ENCODE results near the gene RNASE8. TPM values are rescaled to one million over a fixed set of nuclear protein-coding genes. Genes with fewer than 3 reads are reported as not detected.

The RNASE8 gene
- total RNA-seq, 2 experiments from 2014 or later = not detected

DNA sequence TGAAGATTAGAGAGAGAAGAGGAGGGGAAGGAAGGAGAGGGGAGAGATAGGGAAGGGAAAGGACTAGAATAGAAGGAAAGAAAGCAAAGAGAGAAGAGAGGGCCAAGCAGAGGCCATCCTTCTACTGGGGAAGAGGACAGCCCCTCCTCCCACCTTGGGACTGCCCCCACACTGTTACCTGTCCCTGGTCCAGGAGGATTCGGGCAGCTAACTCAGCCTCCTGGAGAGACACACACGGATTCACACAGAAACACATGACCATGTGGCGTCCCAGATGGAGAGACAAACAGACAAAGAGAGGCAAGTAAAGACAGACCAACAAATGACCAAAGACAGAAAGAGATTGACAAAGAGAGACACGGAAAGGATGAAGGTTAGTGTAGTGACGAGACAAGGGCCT is 34.9 kb upstream of the RNASE8 start:
- H3K4me3 Mint-ChIP-seq = no peak overlapping the region
- H3K9me3 Mint-ChIP-seq = no peaks in the 10 kb centered on the region
- H3K27me3 Mint-ChIP-seq (ENCODE audit: low read depth) = no peaks in the 10 kb centered on the region
- no peak for DNase-seq
- intact Hi-C loops (cut with micrococcal nuclease) = no loop called here
- H3K4me1 Mint-ChIP-seq (ENCODE audit: low read depth) = peaks cover 10% of the 10 kb centered on the region
- CTCF ChIA-PET = interaction anchor here (0.9 to 1.9 kb wide), 3 partner anchors 17 to 73 kb away, joined by 3 to 15 read pairs (median 4); no protein-coding TSS in a partner anchor
- no peak overlapping the region for H3K27ac Mint-ChIP-seq
- no peaks in the 10 kb centered on the region for H3K36me3 Mint-ChIP-seq (ENCODE audit: low read depth)

DNA sequence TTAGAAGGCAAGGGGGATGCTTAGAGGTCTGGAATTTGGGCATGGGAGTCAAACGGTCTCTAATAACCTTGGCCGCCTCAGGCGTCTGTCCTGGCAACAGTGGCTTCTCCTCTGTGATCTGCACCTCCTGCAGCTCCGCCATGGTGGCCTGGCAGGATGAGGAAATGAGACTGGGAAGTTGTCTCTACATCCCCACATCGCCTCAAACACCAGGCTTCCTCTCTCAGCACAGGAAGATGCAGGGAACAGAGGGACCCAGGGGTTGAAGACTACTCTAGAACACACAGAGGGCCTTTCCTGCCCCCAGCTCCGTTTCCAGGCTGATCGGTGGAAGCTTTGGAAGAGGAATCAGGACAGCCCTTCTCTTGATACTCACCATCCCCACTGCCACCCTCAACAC is 34.4 kb upstream of the RNASE8 start:
- Mint-ChIP-seq H3K27ac (no peak overlapping the region), H3K27me3 (ENCODE audit: low read depth) (no peaks in the 10 kb centered on the region), H3K4me1 (ENCODE audit: low read depth) (peaks cover 10% of the 10 kb centered on the region), H3K9me3 (no peaks in the 10 kb centered on the region), H3K36me3 (ENCODE audit: low read depth) (no peaks in the 10 kb centered on the region), H3K4me3 (no peak overlapping the region)
- CTCF ChIA-PET = interaction anchor here (0.9 to 2.2 kb wide), 4 partner anchors 8 to 73 kb away, joined by 3 to 21 read pairs (median 10); no protein-coding TSS in a partner anchor
- intact Hi-C loops (cut with micrococcal nuclease) = no loop called here
- DNase-seq = no peak

DNA sequence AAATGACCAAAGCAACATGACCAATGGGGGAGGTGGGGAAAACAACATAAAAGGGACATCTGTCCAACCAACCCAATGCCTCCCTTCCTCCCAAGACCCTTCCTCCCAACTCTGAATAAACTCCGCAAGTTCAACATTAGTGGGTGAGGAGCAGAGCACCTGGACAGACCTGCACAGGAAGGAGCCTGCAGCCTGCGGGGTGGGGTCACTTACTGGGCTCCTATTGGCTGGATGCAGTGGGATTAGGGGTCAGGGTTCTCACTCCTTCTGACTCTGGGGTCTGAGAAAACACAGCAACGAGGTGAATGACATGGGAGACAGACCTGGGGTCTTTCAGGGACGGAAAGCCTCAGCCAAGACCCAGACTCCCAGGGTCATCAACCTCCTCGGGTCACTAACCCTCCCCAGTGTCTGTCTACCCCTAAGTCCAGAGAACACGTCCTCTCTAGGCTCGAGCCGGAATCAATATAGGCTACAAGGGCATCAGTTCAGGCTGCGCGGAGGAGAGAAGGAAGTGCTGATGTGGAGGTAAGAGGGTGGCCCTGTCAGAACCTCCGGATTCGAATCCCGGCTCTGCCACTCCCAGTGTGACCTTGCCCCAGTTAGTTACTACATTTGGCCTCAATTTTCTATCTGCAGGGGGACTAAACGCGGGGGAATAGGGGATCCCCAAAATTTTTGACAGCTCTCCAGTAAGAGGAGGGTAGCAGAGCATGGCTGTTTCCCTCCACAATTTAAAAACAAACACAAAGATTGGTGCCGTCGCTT is 33.6 kb upstream of the RNASE8 start:
- Mint-ChIP-seq H3K27ac (no peak overlapping the region), H3K4me3 (peak overlapping the region; percentile 72), H3K27me3 (ENCODE audit: low read depth) (no peaks in the 10 kb centered on the region), H3K36me3 (ENCODE audit: low read depth) (no peaks in the 10 kb centered on the region), H3K9me3 (no peaks in the 10 kb centered on the region), H3K4me1 (ENCODE audit: low read depth) (peaks cover 10% of the 10 kb centered on the region)
- CTCF ChIA-PET = interaction anchor here (1.0 to 2.2 kb wide), 5 partner anchors 9 to 80 kb away, joined by 4 to 21 read pairs (median 7); no protein-coding TSS in a partner anchor
- DNase-seq = peak; percentile 37
- intact Hi-C loops (cut with micrococcal nuclease) = no loop called here

DNA sequence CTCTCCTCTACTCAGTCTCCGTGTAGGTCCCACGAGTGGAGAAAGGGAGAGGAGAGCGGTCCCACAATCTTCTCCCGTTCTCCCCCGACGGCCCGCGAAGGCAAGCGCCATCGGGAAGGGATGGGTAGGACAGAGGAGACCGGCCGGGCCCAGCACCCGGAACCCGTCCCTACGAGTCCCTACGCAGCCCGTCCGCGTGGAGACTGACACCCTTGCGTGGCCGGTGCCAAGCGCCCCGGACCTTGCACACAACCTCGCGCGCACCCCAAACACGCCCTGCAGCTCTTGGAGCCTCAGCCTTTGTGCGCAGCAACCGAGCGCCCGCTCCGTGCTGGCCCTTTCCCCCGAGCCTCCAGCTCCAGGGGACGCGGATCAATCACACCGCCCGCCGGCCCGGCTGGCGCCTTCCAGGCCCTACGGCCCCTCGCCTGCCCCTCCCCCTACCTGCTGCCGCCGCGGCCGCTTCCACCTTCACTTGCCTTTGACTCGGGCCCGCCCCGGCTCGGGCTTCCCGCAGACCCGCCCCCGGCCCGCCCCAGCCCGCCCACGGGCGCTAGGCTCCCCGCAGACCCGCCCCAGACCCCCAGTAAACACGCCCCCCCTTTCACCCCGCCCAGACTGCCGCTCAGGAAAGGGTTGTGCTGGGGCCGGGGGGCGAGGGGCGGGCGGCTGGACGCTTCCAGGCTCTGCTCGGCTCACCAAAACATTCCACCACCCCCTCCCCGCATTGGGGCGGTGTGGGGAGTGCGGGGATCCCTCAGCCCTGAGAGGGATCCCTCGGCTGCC is 32.8 kb upstream of the RNASE8 start, which contains the start of gene NDRG2:
Gene NDRG2 (minus strand): TSS at position 477 of the 786 bp plus-strand sequence. CDS start 1,746 bp downstream, outside the sequence.
- intact Hi-C loops (cut with micrococcal nuclease) = loop anchor here (1.0 kb wide), 2 partner anchors 35 to 80 kb away; partner anchors contain the start of gene METTL17
- H3K27me3 Mint-ChIP-seq (ENCODE audit: low read depth) = no peaks in the 10 kb centered on the region
- CTCF ChIA-PET = interaction anchor here (1.0 to 2.2 kb wide), 3 partner anchors 10 to 79 kb away, joined by 4 to 21 read pairs (median 7); no protein-coding TSS in a partner anchor
- no peaks in the 10 kb centered on the region for H3K36me3 Mint-ChIP-seq (ENCODE audit: low read depth)
- H3K27ac Mint-ChIP-seq = no peak within 1 kb of the TSS
- peak; percentile 68 for DNase-seq
- peaks cover 10% of the 10 kb centered on the region for H3K4me1 Mint-ChIP-seq (ENCODE audit: low read depth)
- peak within 1 kb of the TSS; percentile 72 for H3K4me3 Mint-ChIP-seq
- no peaks in the 10 kb centered on the region for H3K9me3 Mint-ChIP-seq

DNA sequence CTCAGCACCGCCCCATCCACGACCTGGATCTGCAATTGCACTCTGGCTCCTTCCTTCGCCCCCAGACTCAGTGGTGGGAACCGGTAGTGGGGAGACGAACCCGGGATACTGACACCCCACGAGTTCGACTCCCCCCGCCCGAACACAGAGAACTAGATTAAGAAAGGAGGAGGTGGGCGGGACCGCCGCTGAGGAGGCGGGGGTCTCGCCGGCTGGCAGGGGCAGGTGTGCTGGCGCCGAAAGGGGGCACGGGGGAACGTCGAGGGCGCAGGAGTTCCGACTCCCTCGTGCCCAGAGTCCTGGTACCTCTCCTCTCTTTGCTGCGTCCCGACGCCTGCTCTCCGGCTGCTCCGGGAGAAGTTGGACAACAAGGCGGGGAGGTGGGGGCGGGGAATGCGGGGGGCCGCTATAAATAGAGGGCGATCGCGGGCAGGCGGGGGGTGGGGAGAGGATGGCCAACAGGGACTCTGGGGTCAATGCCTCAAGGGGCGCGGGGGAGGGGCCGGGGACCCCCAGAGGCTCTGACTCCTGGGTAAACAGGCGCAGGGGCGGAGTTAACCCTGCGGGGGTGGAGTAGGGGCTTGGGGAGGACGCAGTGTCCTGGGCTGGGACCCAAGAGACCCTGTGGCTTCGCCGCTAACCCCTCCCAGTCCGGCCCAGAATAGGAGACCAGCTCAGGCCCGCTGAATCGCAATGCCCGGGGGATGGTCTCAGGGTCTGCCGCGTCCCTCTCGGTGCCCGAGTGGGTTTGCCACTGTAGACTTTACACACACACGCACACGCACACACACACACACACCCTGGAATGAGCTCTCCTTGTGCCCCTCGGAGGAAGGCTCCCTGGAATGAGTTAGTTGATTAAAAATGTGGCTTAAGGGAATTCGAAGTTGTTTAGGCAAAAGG is 32.0 kb upstream of the RNASE8 start:
- intact Hi-C loops (cut with micrococcal nuclease) = loop anchor here (1.0 kb wide), 2 partner anchors 36 to 79 kb away; partner anchors contain the start of gene METTL17
- no peak overlapping the region for H3K27ac Mint-ChIP-seq

DNA sequence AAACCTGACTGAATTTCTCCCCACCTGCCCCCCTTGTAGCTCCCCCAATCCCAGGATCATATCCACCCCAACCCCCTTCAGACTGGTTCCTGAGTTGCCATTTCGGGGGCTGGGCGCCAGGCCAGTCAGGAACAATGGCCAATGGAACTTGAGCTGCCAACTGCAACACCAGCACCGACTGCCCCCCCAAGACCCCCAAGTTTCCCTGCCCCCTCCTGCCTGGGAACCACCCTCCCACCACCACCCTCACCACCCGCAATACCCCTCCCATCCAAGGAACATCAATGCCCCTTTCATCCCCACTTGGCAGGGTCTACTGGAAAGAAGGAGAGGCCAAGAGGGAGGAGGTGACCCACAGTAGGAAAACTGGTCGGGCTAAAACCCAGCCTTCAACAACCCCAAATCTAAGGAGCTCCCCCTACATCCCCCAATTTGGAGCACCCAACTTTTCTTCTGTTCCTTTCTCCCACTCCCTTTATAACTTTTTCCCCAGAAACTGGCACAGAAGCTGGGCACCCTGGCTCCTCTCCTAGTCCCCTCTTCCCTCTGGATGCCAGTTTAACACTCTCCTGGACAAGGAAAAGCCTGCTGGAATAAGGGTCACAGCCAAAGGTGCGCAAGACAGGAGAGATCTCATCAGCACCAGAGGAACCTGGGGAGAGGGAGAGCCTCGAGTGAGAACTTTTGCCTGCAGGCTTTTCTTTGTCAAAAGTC is 31.2 kb upstream of the RNASE8 start:
- CTCF ChIA-PET = interaction anchor here (1.0 to 2.3 kb wide), 6 partner anchors 12 to 79 kb away, joined by 3 to 7 read pairs (median 4); no protein-coding TSS in a partner anchor
- no peak for DNase-seq
- intact Hi-C loops (cut with micrococcal nuclease) = no loop called here
- Mint-ChIP-seq H3K4me3 (no peak overlapping the region), H3K27ac (no peak overlapping the region), H3K4me1 (ENCODE audit: low read depth) (peaks cover 10% of the 10 kb centered on the region), H3K36me3 (ENCODE audit: low read depth) (no peaks in the 10 kb centered on the region), H3K9me3 (no peaks in the 10 kb centered on the region), H3K27me3 (ENCODE audit: low read depth) (no peaks in the 10 kb centered on the region)

More for the DNA sequence above, 32.0 kb upstream of the RNASE8 start:
- Mint-ChIP-seq H3K27me3 (ENCODE audit: low read depth) (no peaks in the 10 kb centered on the region), H3K4me3 (peak overlapping the region; percentile 67), H3K4me1 (ENCODE audit: low read depth) (peaks cover 10% of the 10 kb centered on the region), H3K36me3 (ENCODE audit: low read depth) (no peaks in the 10 kb centered on the region), H3K9me3 (no peaks in the 10 kb centered on the region)
- no peak for DNase-seq
- CTCF ChIA-PET = interaction anchor here (1.0 to 1.7 kb wide), 4 partner anchors 11 to 77 kb away, joined by 3 to 7 read pairs (median 4); no protein-coding TSS in a partner anchor

DNA sequence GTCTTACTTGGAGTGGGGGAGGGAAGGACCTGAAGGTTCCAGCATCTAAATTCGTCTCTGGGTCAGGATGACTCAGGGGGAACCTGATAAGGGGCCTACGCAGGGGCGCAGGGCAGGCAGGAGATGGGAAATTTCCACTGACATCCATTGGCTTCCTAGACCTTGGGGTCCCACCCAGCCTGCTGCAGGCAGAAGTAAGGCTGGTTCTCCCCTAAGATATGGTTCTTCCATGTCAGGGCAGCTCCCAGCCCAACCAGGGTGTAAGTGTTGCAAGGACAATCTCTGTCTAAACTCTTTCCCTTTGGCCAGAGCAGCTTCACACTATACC is 30.7 kb upstream of the RNASE8 start:
- DNase-seq = no peak
- CTCF ChIA-PET = interaction anchor here (1.0 to 2.3 kb wide), 5 partner anchors 12 to 78 kb away, joined by 3 to 7 read pairs (median 4); no protein-coding TSS in a partner anchor
- Mint-ChIP-seq H3K4me1 (ENCODE audit: low read depth) (peaks cover 10% of the 10 kb centered on the region), H3K4me3 (no peak overlapping the region), H3K9me3 (no peaks in the 10 kb centered on the region), H3K36me3 (ENCODE audit: low read depth) (no peaks in the 10 kb centered on the region), H3K27me3 (ENCODE audit: low read depth) (no peaks in the 10 kb centered on the region), H3K27ac (no peak overlapping the region)
- intact Hi-C loops (cut with micrococcal nuclease) = no loop called here

DNA sequence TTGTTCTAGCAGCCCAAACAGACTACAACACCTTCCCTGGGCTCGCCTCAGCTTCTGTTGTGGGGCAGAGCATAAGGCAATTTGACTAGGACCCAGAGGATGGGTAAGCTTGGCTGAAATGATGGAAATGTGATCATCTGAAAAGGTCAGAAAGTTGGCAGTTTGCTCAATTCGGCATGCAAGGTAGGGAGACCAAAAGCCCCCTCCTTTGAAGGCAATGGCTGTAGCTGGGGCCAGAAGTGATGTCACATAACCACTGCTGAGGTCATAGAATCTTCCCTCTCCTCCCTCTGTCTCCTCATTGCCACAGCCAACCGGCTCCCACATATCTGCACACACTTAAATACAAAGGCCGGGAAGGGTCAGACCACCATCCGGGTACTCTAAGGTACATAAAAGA is 27.7 kb upstream of the RNASE8 start, which contains the start of gene TPPP2:
Gene TPPP2 (plus strand): TSS at position 301 of the 400 bp plus-strand sequence. CDS start 365 bp downstream, outside the sequence.
- no peaks in the 10 kb centered on the region for H3K4me1 Mint-ChIP-seq (ENCODE audit: low read depth)
- no peak for DNase-seq
- CTCF ChIA-PET = interaction anchor here (0.8 to 7.4 kb wide), 2 partner anchors 16 to 63 kb away, joined by 3 to 68 read pairs; no protein-coding TSS in a partner anchor
- intact Hi-C loops (cut with micrococcal nuclease) = no loop called here
- no peak within 1 kb of the TSS for H3K4me3 Mint-ChIP-seq
- no peaks in the 10 kb centered on the region for H3K36me3 Mint-ChIP-seq (ENCODE audit: low read depth)
- no peaks in the 10 kb centered on the region for H3K27me3 Mint-ChIP-seq (ENCODE audit: low read depth)
- H3K27ac Mint-ChIP-seq = no peak within 1 kb of the TSS
- H3K9me3 Mint-ChIP-seq = no peaks in the 10 kb centered on the region

DNA sequence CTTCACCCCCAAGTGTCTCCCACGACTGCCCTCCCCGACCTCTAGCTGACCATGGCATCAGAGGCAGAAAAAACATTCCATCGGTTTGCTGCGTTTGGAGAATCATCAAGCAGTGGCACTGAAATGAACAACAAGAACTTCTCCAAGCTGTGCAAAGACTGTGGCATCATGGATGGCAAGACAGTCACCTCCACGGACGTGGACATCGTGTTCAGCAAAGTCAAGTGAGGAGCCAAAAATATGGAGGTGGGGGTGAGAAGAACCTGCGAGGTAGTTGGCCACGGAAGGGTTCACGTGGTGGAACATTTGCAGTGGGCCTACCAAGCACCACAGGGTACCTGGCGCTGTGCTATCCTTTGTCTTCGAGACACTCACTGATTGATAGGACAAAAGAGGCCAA is 27.1 kb upstream of the RNASE8 start:
- CTCF ChIA-PET = interaction anchor here (0.8 to 7.4 kb wide), 2 partner anchors 17 to 62 kb away, joined by 3 to 68 read pairs; no protein-coding TSS in a partner anchor
- H3K9me3 Mint-ChIP-seq = no peaks in the 10 kb centered on the region
- no peak overlapping the region for H3K27ac Mint-ChIP-seq
- H3K36me3 Mint-ChIP-seq (ENCODE audit: low read depth) = no peaks in the 10 kb centered on the region
- DNase-seq = no peak
- H3K4me3 Mint-ChIP-seq = no peak overlapping the region
- H3K4me1 Mint-ChIP-seq (ENCODE audit: low read depth) = no peaks in the 10 kb centered on the region
- H3K27me3 Mint-ChIP-seq (ENCODE audit: low read depth) = no peaks in the 10 kb centered on the region
- intact Hi-C loops (cut with micrococcal nuclease) = no loop called here

DNA sequence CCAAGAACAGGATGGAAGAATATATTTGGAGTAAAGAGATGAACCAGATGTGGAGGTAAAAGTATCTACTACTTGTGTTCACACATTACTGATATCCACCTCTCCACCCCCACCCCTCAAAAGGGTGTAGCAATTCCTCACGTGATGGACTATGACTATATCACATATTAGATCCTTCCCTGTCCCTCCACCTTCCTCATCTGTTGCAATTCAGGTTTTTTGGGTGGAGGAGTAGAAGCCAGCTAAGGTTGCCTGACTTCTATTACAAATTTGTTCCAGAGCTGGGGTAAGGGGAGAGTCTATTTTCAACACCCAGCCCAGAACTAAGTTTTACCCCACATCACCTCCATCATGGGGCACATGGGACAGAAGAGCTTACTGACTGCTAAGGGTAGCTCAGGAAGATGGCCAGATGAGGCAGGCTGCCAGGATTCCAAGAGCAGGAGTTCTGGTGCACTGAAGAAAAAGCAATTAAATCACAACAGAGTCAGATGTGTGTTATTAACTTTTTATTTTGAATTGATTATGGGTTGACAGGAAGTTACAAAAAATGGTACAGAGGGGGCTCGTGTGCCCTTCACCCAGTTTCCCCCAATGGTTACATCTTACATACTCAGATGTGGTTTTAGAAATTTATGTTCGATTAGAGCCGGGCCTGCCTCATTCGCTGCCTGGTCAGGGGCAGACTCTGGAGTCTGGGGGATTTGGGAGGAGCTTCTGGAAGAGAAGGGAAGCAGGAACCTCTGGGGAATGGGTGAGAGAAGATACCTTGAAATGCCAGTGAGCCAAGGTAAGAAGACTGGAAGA is 25.1 kb upstream of the RNASE8 start:
- no peak overlapping the region for H3K27ac Mint-ChIP-seq
- no peak overlapping the region for H3K4me3 Mint-ChIP-seq
- CTCF ChIA-PET = interaction anchor here (1.3 to 7.4 kb wide), 4 partner anchors 12 to 72 kb away, joined by 3 to 68 read pairs (median 6); no protein-coding TSS in a partner anchor
- no peaks in the 10 kb centered on the region for H3K9me3 Mint-ChIP-seq
- H3K27me3 Mint-ChIP-seq (ENCODE audit: low read depth) = no peaks in the 10 kb centered on the region
- no peaks in the 10 kb centered on the region for H3K36me3 Mint-ChIP-seq (ENCODE audit: low read depth)
- no peak for DNase-seq
- H3K4me1 Mint-ChIP-seq (ENCODE audit: low read depth) = no peaks in the 10 kb centered on the region
- intact Hi-C loops (cut with micrococcal nuclease) = no loop called here

All from activated naive CD4-positive, alpha-beta T cell treated with anti-CD3 and anti-CD28 coated beads for 36 hours (primary cell).